GM08714 (cell line): ENCODE measurements around the gene VOPP1.

Experiments used
- H3K4me3 ChIP-seq: fragments of 200-500 bp; sonication (Bioruptor generic); 2 replicates; pipeline ENCODE4 v1.5.1; 2014; ENCODE audit warnings: mild to moderate bottlenecking, low read length, inconsistent platforms
- ZNF274 ChIP-seq: IDR thresholded peaks from 2 replicates; pipeline ENCODE4 v1.6.1; 2012; ENCODE audit warnings: mild to moderate bottlenecking, low read depth, low read length

Gene VOPP1

GRCh38 chr7:55464422-55464821 is 107.9 kb downstream of the VOPP1 start:
- TF ChIP-seq ZNF274: no peak
- no peak overlapping the region for H3K4me3 ChIP-seq

- no peak for TF ChIP-seq ZNF274
- H3K4me3 ChIP-seq: no peak overlapping the region
Measured at GRCh38 chr7:55463686-55464262, 108.5 kb downstream of the VOPP1 start.

GRCh38 chr7:55458351-55458750 is 114.0 kb downstream of the VOPP1 start:
- no peak overlapping the region for H3K4me3 ChIP-seq
- no peak for TF ChIP-seq ZNF274

GRCh38 chr7:55457801-55458200 is 114.5 kb downstream of the VOPP1 start:
- H3K4me3 ChIP-seq: no peak overlapping the region
- no peak for TF ChIP-seq ZNF274

- H3K4me3 ChIP-seq: no peak overlapping the region
- TF ChIP-seq ZNF274: no peak
Measured at GRCh38 chr7:55452971-55453370, 119.3 kb downstream of the VOPP1 start.

- no peak for TF ChIP-seq ZNF274
- H3K4me3 ChIP-seq: no peak overlapping the region
Measured at GRCh38 chr7:55449992-55450535, 122.2 kb downstream of the VOPP1 start.

- H3K4me3 ChIP-seq: no peak overlapping the region
- no peak for TF ChIP-seq ZNF274
Measured at GRCh38 chr7:55449205-55449991, 122.9 kb downstream of the VOPP1 start.

- H3K4me3 ChIP-seq: no peak overlapping the region
- TF ChIP-seq ZNF274: no peak
Measured at GRCh38 chr7:55448526-55448925, 123.8 kb downstream of the VOPP1 start.

GRCh38 chr7:55444786-55445185 is 127.5 kb downstream of the VOPP1 start:
- H3K4me3 ChIP-seq: no peak overlapping the region
- no peak for TF ChIP-seq ZNF274

GRCh38 chr7:55441774-55442522 is 130.4 kb downstream of the VOPP1 start:
- no peak for TF ChIP-seq ZNF274
- H3K4me3 ChIP-seq: no peak overlapping the region

- no peak overlapping the region for H3K4me3 ChIP-seq
- TF ChIP-seq ZNF274: no peak
Measured at GRCh38 chr7:55441002-55441401, 131.3 kb downstream of the VOPP1 start.

GRCh38 chr7:55440040-55440690 is 132.1 kb downstream of the VOPP1 start:
- no peak for TF ChIP-seq ZNF274
- no peak overlapping the region for H3K4me3 ChIP-seq

- H3K4me3 ChIP-seq: no peak overlapping the region
- no peak for TF ChIP-seq ZNF274
Measured at GRCh38 chr7:55439627-55440026, 132.7 kb downstream of the VOPP1 start.

- no peak overlapping the region for H3K4me3 ChIP-seq
- no peak for TF ChIP-seq ZNF274
Measured at GRCh38 chr7:55438757-55439525, 133.4 kb downstream of the VOPP1 start.
